GM23338 (cell line): ENCODE measurements around the gene PIN1.

Source experiments
- CREB1 ChIP-seq: fragments of 250-450 bp; sonication (Bioruptor Pico); IDR thresholded peaks from 2 replicates; pipeline ENCODE4 v1.5.0; 2020; ENCODE audit warnings: low read depth, mild to moderate bottlenecking, moderate library complexity
- EZH2 ChIP-seq: fragments of 200-600 bp; sonication (generic); IDR thresholded peaks from one replicate; pipeline ENCODE4 v1.8.0; 2017; ENCODE audit warnings: antibody characterized with exemption, mild to moderate bottlenecking, low read depth; ENCODE audit not compliant: unreplicated experiment
- EZH2phosphoT487 ChIP-seq: fragments of 200-600 bp; sonication (generic); IDR thresholded peaks from one replicate; pipeline ENCODE4 v1.8.1; 2018; ENCODE audit warnings: antibody characterized with exemption; ENCODE audit not compliant: unreplicated experiment
- JUNB ChIP-seq: IDR thresholded peaks from one replicate; pipeline ENCODE4 v1.6.1; 2016; ENCODE audit warnings: antibody characterized with exemption; ENCODE audit not compliant: unreplicated experiment
- POLR2AphosphoS5 ChIP-seq: IDR thresholded peaks from 2 replicates; pipeline ENCODE4 v1.6.1; 2016; ENCODE audit warnings: antibody characterized with exemption, low read depth
- TF ChIP-seq, protein P1 (sequence below), 2 experiments: fragments of 200-600 bp in 1 of 2; sonication (generic) in 1 of 2; conservative IDR thresholded peaks; 2 replicates each; pipeline versions ENCODE4 v1.5.1 to v1.6.1; 2016 to 2017; ENCODE audit warnings: antibody characterized with exemption in 2 of 2, low read depth in 2 of 2, mild to moderate bottlenecking in 2 of 2, moderate library complexity in 1 of 2
- TF ChIP-seq, protein P2 (sequence below): IDR thresholded peaks from one replicate; pipeline ENCODE4 v1.6.1; 2018; ENCODE audit warnings: antibody characterized with exemption; ENCODE audit not compliant: unreplicated experiment

DNA sequence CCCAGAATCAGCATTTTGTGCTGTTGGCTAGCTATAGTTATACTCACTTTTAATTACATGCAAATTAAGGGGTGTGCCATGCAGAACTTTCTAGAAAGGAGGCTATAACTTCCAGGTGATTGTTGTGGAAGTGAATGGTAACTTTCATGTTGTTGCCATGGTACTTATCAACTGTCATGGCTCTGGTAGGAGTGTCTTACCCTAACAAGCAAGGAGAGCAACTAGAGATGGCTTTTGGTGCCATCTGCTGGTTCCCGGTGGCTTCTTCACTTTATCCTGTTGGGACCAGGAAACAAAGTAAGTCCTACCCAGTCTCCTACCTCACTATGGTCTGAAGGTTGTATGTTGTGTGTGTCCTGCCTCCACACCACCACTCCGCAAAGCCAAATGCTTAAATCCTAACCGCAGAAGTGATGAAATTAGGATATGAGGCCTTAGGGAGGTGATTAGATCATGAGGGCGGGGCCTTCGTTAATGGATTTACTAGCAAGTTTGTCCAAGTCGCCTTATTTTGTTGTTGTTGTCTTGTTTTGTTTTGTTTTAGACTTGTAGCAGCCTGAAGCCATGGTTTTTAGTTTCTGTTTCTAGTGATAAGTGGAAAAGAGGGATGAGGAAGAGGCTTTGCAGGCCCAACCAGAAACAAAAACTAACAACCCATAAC is 38.9 kb upstream of the PIN1 start:
- TF ChIP-seq, protein P1, sequence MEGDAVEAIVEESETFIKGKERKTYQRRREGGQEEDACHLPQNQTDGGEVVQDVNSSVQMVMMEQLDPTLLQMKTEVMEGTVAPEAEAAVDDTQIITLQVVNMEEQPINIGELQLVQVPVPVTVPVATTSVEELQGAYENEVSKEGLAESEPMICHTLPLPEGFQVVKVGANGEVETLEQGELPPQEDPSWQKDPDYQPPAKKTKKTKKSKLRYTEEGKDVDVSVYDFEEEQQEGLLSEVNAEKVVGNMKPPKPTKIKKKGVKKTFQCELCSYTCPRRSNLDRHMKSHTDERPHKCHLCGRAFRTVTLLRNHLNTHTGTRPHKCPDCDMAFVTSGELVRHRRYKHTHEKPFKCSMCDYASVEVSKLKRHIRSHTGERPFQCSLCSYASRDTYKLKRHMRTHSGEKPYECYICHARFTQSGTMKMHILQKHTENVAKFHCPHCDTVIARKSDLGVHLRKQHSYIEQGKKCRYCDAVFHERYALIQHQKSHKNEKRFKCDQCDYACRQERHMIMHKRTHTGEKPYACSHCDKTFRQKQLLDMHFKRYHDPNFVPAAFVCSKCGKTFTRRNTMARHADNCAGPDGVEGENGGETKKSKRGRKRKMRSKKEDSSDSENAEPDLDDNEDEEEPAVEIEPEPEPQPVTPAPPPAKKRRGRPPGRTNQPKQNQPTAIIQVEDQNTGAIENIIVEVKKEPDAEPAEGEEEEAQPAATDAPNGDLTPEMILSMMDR (conservative IDR thresholded peaks at IDR 0.05; ENCODE audit: low read depth in 2 of 2): peak; percentile 90 to 95
- TF ChIP-seq POLR2AphosphoS5: no peak
- TF ChIP-seq, protein P2, sequence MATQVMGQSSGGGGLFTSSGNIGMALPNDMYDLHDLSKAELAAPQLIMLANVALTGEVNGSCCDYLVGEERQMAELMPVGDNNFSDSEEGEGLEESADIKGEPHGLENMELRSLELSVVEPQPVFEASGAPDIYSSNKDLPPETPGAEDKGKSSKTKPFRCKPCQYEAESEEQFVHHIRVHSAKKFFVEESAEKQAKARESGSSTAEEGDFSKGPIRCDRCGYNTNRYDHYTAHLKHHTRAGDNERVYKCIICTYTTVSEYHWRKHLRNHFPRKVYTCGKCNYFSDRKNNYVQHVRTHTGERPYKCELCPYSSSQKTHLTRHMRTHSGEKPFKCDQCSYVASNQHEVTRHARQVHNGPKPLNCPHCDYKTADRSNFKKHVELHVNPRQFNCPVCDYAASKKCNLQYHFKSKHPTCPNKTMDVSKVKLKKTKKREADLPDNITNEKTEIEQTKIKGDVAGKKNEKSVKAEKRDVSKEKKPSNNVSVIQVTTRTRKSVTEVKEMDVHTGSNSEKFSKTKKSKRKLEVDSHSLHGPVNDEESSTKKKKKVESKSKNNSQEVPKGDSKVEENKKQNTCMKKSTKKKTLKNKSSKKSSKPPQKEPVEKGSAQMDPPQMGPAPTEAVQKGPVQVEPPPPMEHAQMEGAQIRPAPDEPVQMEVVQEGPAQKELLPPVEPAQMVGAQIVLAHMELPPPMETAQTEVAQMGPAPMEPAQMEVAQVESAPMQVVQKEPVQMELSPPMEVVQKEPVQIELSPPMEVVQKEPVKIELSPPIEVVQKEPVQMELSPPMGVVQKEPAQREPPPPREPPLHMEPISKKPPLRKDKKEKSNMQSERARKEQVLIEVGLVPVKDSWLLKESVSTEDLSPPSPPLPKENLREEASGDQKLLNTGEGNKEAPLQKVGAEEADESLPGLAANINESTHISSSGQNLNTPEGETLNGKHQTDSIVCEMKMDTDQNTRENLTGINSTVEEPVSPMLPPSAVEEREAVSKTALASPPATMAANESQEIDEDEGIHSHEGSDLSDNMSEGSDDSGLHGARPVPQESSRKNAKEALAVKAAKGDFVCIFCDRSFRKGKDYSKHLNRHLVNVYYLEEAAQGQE: no peak
- TF ChIP-seq EZH2: no peak
- no peak for TF ChIP-seq JUNB
- no peak for TF ChIP-seq EZH2phosphoT487
- no peak for TF ChIP-seq CREB1 (CRISPR knock-in tag)
